Mesodermal cell (in vitro differentiated cells): ENCODE data around the gene MAJIN.

Experiments used
- H3K27ac ChIP-seq: 2 replicates; pipeline ENCODE4 v1.7.0; 2013; ENCODE audit warnings: mild to moderate bottlenecking, low read depth, low read length, moderate library complexity; ENCODE audit not compliant: severe bottlenecking
- H3K36me3 ChIP-seq: 2 replicates; pipeline ENCODE4 v1.7.1; 2013; ENCODE audit warnings: mild to moderate bottlenecking, low read length, moderate library complexity; ENCODE audit not compliant: control insufficient read depth, insufficient read depth
- H3K4me1 ChIP-seq: one replicate; pipeline ENCODE4 v1.7.1; 2013; ENCODE audit warnings: mild to moderate bottlenecking, low read length; ENCODE audit not compliant: insufficient read depth, control insufficient read depth, poor library complexity, severe bottlenecking
- H3K4me3 ChIP-seq: 2 replicates; pipeline ENCODE4 v1.7.0; 2013; ENCODE audit warnings: low read length, control low read depth, mild to moderate bottlenecking; ENCODE audit not compliant: insufficient read depth, poor library complexity, severe bottlenecking; ENCODE audit errors: extremely low read depth
- H3K9me3 ChIP-seq: 2 replicates; pipeline ENCODE4 v1.7.1; 2013; ENCODE audit warnings: mild to moderate bottlenecking, low read length, moderate library complexity; ENCODE audit not compliant: control insufficient read depth
- WGBS, 2 experiments: methylation state at CpG; one replicate each; pipeline ENCODE4 v1.1.5; 2013; ENCODE audit warnings: missing lambda C conversion rate in 2 of 2; ENCODE audit not compliant: insufficient coverage in 2 of 2; 5-methylcytosine and 5-hydroxymethylcytosine counted together

The MAJIN gene

GRCh38 chr11:64911689-64912088, 60.2 kb downstream of the MAJIN start:
- peaks cover 5% of the 10 kb centered on the region for H3K4me1 ChIP-seq
- peaks cover 52% of the 10 kb centered on the region for H3K36me3 ChIP-seq
- WGBS, 2 experiments: 86 to 92% methylated on average over 6 of the region's 9 CpGs

GRCh38 chr11:64911142-64911541, 60.8 kb downstream of the MAJIN start:
- peaks cover 5% of the 10 kb centered on the region for H3K4me1 ChIP-seq
- H3K27ac ChIP-seq: no peak overlapping the region
- 92 to 100% methylated on average over 7 of the region's 7 CpGs for WGBS, 2 experiments
- no peak overlapping the region for H3K4me3 ChIP-seq
- peaks cover 56% of the 10 kb centered on the region for H3K36me3 ChIP-seq
- H3K9me3 ChIP-seq: no peaks in the 10 kb centered on the region

More at GRCh38 chr11:64911689-64912088, 60.2 kb downstream of the MAJIN start:
- H3K27ac ChIP-seq: no peak overlapping the region
- H3K4me3 ChIP-seq: no peak overlapping the region
- no peaks in the 10 kb centered on the region for H3K9me3 ChIP-seq

- Histone ChIP-seq H3K27ac (no peak overlapping the region), H3K4me3 (no peak overlapping the region), H3K9me3 (no peaks in the 10 kb centered on the region), H3K4me1 (peaks cover 1% of the 10 kb centered on the region), H3K36me3 (peaks cover 62% of the 10 kb centered on the region)
- WGBS, 2 experiments: 95 to 96% methylated on average over 18 to 27 of the region's 27 CpGs
These were observed 61.3 kb downstream of the MAJIN start for GRCh38 chr11:64910451-64911093.

DNA sequence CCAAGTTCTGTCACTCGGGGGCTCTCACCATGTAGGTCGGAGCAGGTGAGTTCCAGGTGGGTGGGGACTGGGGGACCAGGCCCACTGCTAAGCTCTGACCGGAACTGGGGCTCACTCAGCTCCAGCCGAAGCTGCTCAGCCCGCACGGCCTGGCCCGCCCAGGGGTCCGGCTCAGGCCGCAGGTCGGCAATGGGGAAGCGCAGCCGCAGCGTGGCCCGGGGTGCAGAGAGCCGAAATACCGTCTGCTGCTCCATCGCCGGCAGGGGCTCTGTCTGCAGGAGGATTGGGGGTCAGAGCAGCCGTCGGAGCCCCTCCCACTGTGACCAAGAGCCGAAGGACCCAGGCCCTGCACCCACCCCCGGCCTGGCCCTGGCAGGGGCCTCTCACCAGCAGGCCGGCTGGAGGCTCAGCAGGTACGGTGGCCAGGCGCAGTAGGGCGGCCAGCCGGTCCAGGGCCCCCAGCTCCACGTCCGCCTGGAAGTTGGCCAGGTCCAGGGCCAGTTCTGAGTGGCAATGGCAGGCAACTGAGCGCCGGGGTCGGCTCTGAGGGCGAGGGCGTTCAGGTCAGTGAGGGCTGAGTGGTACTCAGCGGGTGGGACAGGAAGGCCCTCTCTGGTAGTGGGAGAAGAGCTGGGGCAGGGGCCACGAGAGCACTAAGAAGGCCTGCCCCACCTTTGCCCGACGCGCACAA, 62.1 kb downstream of the MAJIN start:
- H3K27ac ChIP-seq: no peak overlapping the region
- peaks cover 68% of the 10 kb centered on the region for H3K36me3 ChIP-seq
- WGBS, 2 experiments: 94 to 95% methylated on average over 38 to 39 of the region's 39 CpGs
- H3K4me1 ChIP-seq: no peaks in the 10 kb centered on the region
- H3K4me3 ChIP-seq: no peak overlapping the region
- H3K9me3 ChIP-seq: no peaks in the 10 kb centered on the region

- H3K27ac ChIP-seq: no peak overlapping the region
- 92 to 97% methylated on average over 10 to 11 of the region's 11 CpGs for WGBS, 2 experiments
- H3K9me3 ChIP-seq: no peaks in the 10 kb centered on the region
- no peaks in the 10 kb centered on the region for H3K4me1 ChIP-seq
- no peak overlapping the region for H3K4me3 ChIP-seq
- peaks cover 69% of the 10 kb centered on the region for H3K36me3 ChIP-seq
These were observed 63.1 kb downstream of the MAJIN start for GRCh38 chr11:64908766-64909165.

GRCh38 chr11:64906314-64906635, 65.6 kb downstream of the MAJIN start:
- 98 to 99% methylated on average over 8 to 12 of the region's 13 CpGs for whole genome bisulfite sequencing, 2 experiments
- H3K9me3 ChIP-seq: no peaks in the 10 kb centered on the region
- H3K4me3 ChIP-seq: no peak overlapping the region
- no peaks in the 10 kb centered on the region for H3K4me1 ChIP-seq
- no peak overlapping the region for H3K27ac ChIP-seq
- H3K36me3 ChIP-seq: peaks cover 61% of the 10 kb centered on the region

- H3K4me3 ChIP-seq: no peak overlapping the region
- H3K36me3 ChIP-seq: peaks cover 60% of the 10 kb centered on the region
- 97% methylated on average over 15 to 18 of the region's 25 CpGs for WGBS, 2 experiments
- H3K27ac ChIP-seq: no peak overlapping the region
- H3K4me1 ChIP-seq: no peaks in the 10 kb centered on the region
- H3K9me3 ChIP-seq: no peaks in the 10 kb centered on the region
These were observed 66.2 kb downstream of the MAJIN start for GRCh38 chr11:64905516-64906313.

GRCh38 chr11:64903291-64903833, 68.5 kb downstream of the MAJIN start:
- WGBS, 2 experiments: 94 to 96% methylated on average over 21 to 23 of the region's 23 CpGs

GRCh38 chr11:64902102-64902900, 69.6 kb downstream of the MAJIN start:
- 94 to 95% methylated on average over 20 to 25 of the region's 30 CpGs for WGBS, 2 experiments
- Histone ChIP-seq H3K9me3 (no peaks in the 10 kb centered on the region), H3K36me3 (peaks cover 60% of the 10 kb centered on the region), H3K4me1 (no peaks in the 10 kb centered on the region), H3K4me3 (no peak overlapping the region), H3K27ac (no peak overlapping the region)

More at GRCh38 chr11:64903291-64903833, 68.5 kb downstream of the MAJIN start:
- Histone ChIP-seq H3K9me3 (no peaks in the 10 kb centered on the region), H3K36me3 (peaks cover 54% of the 10 kb centered on the region), H3K27ac (no peak overlapping the region), H3K4me3 (no peak overlapping the region), H3K4me1 (no peaks in the 10 kb centered on the region)

- Histone ChIP-seq H3K9me3 (no peaks in the 10 kb centered on the region), H3K27ac (no peak overlapping the region), H3K4me3 (no peak overlapping the region), H3K36me3 (peaks cover 59% of the 10 kb centered on the region), H3K4me1 (no peaks in the 10 kb centered on the region)
- WGBS, 2 experiments: 92 to 96% methylated on average over 15 to 17 of the region's 17 CpGs
These were observed 71.1 kb downstream of the MAJIN start for GRCh38 chr11:64900774-64901173.
